HG03097 (cell line): Measurements from ENCODE around the gene CCL3.
A peak's percentile ranks its signal among the peaks of the same experiment; 100 is the strongest.
"Not testable (repeated sequence)": the region's sequence is repeated elsewhere in the genome, so short reads cannot be mapped to it uniquely, and the experiment has no call there.

Experiments
- ATAC-seq: cut with Tn5 transposase; IDR thresholded peaks from one replicate; pipeline ENCODE4 v1.9.1; 2021; ENCODE audit not compliant: unreplicated experiment, low FRiP score

The CCL3 gene

DNA sequence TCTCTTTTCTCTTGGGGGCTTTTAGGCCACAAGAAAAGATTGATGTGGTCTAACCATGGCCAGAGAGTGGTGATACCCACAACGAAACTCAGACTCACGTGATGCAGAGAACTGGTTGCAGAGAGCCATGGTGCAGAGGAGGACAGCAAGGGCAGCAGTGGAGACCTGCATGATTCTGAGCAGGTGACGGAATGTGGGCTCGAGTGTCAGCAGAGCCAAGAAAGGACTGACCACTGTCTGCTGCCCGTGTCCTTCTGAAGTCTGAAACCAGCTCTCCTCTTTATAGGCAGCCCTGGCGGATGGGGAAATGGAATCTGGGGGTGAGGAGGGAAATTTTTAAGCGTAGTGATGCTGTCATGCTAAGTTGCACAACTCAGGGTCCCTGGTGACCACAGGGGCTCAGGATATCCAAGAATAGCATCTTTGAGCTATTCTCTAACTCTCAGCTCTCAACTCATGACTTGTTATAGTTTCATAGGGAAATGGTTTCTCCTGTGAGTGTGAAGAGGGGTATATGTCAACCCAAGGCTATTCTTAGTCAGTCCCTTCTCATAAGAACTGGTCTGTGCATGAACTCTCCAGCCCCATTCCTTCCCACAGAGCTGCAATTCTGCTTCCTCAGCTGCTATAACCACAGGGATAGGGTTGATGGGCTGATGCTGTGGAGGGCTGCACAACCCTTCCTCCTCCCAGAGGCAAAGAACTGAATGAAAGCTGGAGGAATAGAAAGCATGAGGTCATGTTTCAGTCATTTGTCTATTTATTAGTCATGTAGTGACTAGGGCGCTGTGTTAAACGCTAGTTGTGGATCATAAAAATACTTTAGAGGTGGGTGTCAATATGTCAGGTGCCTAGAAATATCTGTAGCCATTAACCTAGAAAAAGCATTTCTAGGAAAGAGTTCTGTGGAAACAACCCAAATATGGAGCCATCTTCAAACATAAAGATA, at the start of gene CCL3:
CCL3 (minus strand) TSS at position 256 of the 949 bp plus-strand sequence; CDS start at position 171, 85 bp downstream.
- ATAC-seq, result peak; percentile 67

- ATAC-seq, result no peak
Observed at GRCh38 chr17:36136439-36136838, 46.5 kb upstream of the CCL3 start.

DNA sequence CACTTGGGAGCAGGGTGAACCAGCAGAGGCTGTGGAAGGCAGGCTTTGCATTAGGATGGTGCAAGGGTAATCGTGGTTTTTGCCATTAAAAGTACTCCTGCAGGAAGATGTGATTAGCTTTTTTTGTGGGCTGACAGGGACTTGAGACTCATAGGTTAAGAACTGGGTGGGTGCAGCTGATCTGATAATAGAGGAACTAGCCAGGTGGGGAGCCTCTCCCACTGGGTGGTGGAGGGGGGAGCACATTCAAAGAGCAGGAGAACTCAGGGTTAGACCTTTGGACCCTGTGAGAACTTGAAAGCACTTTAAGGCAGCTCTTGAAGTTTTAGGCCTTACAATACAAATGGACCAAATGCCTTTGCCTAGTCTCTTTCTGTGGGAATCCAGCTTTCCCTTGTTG, 46.1 kb upstream of the CCL3 start:
- ATAC-seq, result no peak

- no peak for ATAC-seq
Observed at GRCh38 chr17:36135465-36135864, 45.5 kb upstream of the CCL3 start.

GRCh38 chr17:36133602-36134236, 43.8 kb upstream of the CCL3 start:
- ATAC-seq, result no peak

GRCh38 chr17:36132421-36132831, 42.5 kb upstream of the CCL3 start:
- ATAC-seq, result no peak

GRCh38 chr17:36131931-36132330, 42.0 kb upstream of the CCL3 start:
- ATAC-seq, result no peak

- no peak for ATAC-seq
Observed at GRCh38 chr17:36131421-36131820, 41.5 kb upstream of the CCL3 start.

DNA sequence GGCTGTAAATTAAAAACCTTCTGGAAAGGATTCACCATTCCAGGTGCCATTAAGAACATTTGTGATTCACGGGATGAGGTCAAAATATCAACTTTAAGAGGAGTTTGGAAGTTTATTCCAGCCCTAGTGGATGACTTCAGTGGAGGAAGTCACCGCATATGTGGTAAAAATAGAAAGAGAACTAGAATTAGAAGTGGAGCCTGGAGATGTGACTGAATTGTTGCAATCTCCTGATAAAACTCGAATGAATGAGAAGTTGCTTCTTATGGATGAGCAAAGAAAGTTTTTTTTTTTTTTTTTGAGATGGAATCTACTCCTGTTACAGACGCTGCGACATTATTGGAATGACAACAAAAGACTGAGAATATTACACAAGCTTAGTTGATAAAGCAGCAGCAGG, 40.4 kb upstream of the CCL3 start:
- ATAC-seq, result no peak

- no peak for ATAC-seq
Observed at GRCh38 chr17:36129616-36130015, 39.7 kb upstream of the CCL3 start.

DNA sequence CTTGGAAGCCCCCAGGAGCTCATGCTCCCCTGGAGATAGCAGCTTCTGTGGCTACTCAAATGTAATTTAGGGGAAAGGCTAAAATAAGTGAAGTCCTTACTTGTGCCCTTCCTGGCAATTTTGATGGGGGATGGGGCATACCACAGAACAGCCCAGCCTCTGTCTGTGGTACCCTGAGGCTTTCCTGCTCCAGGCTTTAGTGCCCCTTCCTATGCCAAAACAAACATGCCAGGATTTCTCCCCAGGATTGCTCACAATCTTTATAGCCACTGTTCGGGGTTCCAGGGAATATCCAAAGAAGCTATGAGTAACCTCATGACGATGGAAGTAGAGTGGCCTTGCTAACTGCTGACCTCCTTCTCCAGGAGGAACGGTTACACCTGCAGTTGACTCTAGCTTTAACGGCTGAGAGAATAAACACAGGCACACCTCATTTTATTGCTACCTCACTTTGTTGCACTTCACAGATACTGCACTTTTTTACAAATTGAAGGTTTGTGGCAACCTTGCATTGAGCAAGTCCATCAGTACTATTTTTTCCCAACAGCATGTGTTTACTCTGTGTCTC, 38.6 kb upstream of the CCL3 start:
- no peak for ATAC-seq

- ATAC-seq, result no peak
Observed at GRCh38 chr17:36127911-36128310, 38.0 kb upstream of the CCL3 start.

- no peak for ATAC-seq
Observed at GRCh38 chr17:36127199-36127893, 37.4 kb upstream of the CCL3 start.

GRCh38 chr17:36124879-36125824, 35.2 kb upstream of the CCL3 start:
- ATAC-seq, result no peak

- no peak for ATAC-seq
Observed at GRCh38 chr17:36123431-36123830, 33.5 kb upstream of the CCL3 start.

DNA sequence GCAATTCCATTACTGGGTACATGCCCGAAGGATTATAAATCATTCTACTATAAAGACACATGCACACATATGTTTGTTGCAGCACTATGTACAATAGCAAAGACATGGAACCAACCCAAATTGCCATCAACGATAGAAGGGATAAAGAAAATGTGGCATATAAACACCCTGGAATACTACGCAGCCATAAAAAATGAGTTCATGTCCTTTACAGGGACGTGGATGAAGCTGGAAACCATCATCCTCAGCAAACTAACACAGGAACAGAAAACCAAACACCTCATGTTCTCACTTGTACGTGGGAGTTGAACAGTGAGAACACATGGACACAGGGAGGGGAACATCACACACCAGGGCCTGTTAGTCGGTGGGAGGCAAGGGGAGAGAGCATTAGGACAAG, 31.2 kb upstream of the CCL3 start:
- not testable (repeated sequence) for ATAC-seq

GRCh38 chr17:36120221-36120620, 30.3 kb upstream of the CCL3 start:
- ATAC-seq, result no peak

DNA sequence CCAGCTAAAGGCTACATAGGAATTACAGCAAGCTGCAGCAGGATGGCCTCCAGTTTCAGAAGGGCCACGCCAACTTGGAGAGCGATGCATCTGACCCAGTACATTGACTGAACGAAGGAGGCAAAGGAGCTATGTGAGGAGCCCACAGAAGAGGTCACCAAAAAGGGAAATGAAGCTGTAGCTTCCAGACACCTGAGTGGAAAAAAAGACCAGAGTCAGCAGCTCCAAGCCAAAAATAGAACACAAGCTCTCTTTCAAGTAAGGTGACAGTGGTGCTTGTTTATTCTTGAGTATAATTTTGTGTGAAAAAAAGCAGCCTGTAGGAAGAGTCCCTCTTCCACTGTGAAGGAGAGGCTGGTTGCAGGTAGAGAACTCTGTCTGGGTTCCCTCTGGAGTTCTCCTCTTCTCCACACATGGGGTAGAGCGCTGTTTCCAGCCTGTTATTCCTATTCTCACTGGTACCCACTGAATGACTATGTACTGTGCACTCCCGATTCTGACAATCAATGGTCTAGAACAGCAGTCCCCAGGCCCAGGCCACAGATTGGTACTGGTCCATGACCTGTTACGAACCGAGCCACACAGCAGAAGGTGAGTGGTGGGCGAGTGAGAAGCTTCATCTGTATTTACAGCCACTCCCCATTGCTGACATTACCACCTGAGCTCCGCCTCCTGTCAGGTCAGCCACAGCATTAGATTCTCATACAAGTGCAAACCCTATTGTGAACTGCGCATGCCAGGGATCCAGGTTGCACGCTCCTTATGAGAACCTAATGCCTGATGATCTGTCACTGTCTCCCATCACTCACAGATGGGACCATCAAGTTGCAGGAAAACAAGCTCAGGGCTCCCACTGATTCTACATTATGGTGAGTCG, 28.8 kb upstream of the CCL3 start:
- ATAC-seq, result no peak
